ENCODE measurements around the gene ZC3H6.

ZC3H6 gene

GRCh38 chr2:112273349-112273748 is 2.0 kb upstream of the ZC3H6 start:
- Histone ChIP-seq H3K79me2 (ENCODE audit: low read length) (0 out of 2 replicates have a peak, but pooled peaks cover 3% of the 10 kb centered on the region), H3K27me3 (replicated peaks; ENCODE audit: insufficient read depth, low read length) (no peaks in the 10 kb centered on the region), H3K9ac (ENCODE audit: low read length) (no peak overlapping the region), H4K20me1 (ENCODE audit: insufficient read depth, low read length) (no peaks in the 10 kb centered on the region), H2AFZ (ENCODE audit: low read length) (no peak overlapping the region), H3K36me3 (replicated peaks; ENCODE audit: insufficient read depth, low read length) (no peaks in the 10 kb centered on the region), H3K4me2 (ENCODE audit: low read depth, low read length) (no peak overlapping the region), H3K9me3 (replicated peaks; ENCODE audit: insufficient read depth, low read length) (no peaks in the 10 kb centered on the region), H3K4me1 (ENCODE audit: low read length) (no peaks in the 10 kb centered on the region), H3K4me3 (ENCODE audit: low read length) (no peak overlapping the region), H3K27ac (ENCODE audit: low read length) (no peak overlapping the region), H3F3A (ENCODE audit: insufficient read depth, low read length) (no peaks in the 10 kb centered on the region), H3K9me2 (replicated peaks; ENCODE audit: insufficient read depth, low read length) (no peaks in the 10 kb centered on the region)
- DNase-seq, result no peak
- no peak for TF ChIP-seq EZH2 (optimal IDR thresholded peaks at IDR 0.05; ENCODE audit: low read depth, low read length)
- TF ChIP-seq CTCF (IDR thresholded peaks at IDR 0.05; ENCODE audit: low read length), result no peak
- TF ChIP-seq EZH2phosphoT487 (IDR thresholded peaks at IDR 0.05; ENCODE audit: low read length), result no peak

GRCh38 chr2:112275887-112276773 is 733 bp downstream of the ZC3H6 start:
- peak overlapping the region; percentile 99 for H3K4me3 ChIP-seq (ENCODE audit: low read length)
- H3K4me2 ChIP-seq (ENCODE audit: low read depth, low read length), result peak overlapping the region; percentile 69
- H3F3A ChIP-seq (ENCODE audit: insufficient read depth, low read length), result no peaks in the 10 kb centered on the region
- TF ChIP-seq EZH2 (optimal IDR thresholded peaks at IDR 0.05; ENCODE audit: low read depth, low read length) (no peak), CTCF (IDR thresholded peaks at IDR 0.05; ENCODE audit: low read length) (no peak), EZH2phosphoT487 (IDR thresholded peaks at IDR 0.05; ENCODE audit: low read length) (no peak)
- no peaks in the 10 kb centered on the region for H3K9me2 ChIP-seq (replicated peaks; ENCODE audit: insufficient read depth, low read length)
- no peaks in the 10 kb centered on the region for H3K9me3 ChIP-seq (replicated peaks; ENCODE audit: insufficient read depth, low read length)
- H2AFZ ChIP-seq (ENCODE audit: low read length), result peak overlapping the region; percentile 94
- no peaks in the 10 kb centered on the region for H3K4me1 ChIP-seq (ENCODE audit: low read length)
- peak; percentile 83 for DNase-seq
- H3K36me3 ChIP-seq (replicated peaks; ENCODE audit: insufficient read depth, low read length), result no peaks in the 10 kb centered on the region
- H3K27me3 ChIP-seq (replicated peaks; ENCODE audit: insufficient read depth, low read length), result no peaks in the 10 kb centered on the region
- no peaks in the 10 kb centered on the region for H4K20me1 ChIP-seq (ENCODE audit: insufficient read depth, low read length)
- H3K9ac ChIP-seq (ENCODE audit: low read length), result peak overlapping the region; percentile 100
- peak overlapping the region; percentile 98 for H3K27ac ChIP-seq (ENCODE audit: low read length)
- H3K79me2 ChIP-seq (ENCODE audit: low read length), result 0 out of 2 replicates have a peak, but pooled peaks cover 3% of the 10 kb centered on the region

GRCh38 chr2:112276954-112277353 is 1.6 kb downstream of the ZC3H6 start:
- no peaks in the 10 kb centered on the region for H3K36me3 ChIP-seq (replicated peaks; ENCODE audit: insufficient read depth, low read length)
- H3F3A ChIP-seq (ENCODE audit: insufficient read depth, low read length), result no peaks in the 10 kb centered on the region
- no peak overlapping the region for H3K9ac ChIP-seq (ENCODE audit: low read length)
- H3K27me3 ChIP-seq (replicated peaks; ENCODE audit: insufficient read depth, low read length), result no peaks in the 10 kb centered on the region
- no peaks in the 10 kb centered on the region for H3K4me1 ChIP-seq (ENCODE audit: low read length)
- H3K79me2 ChIP-seq (ENCODE audit: low read length), result 0 out of 2 replicates have a peak, but pooled peaks cover 3% of the 10 kb centered on the region
- H4K20me1 ChIP-seq (ENCODE audit: insufficient read depth, low read length), result no peaks in the 10 kb centered on the region
- H3K4me2 ChIP-seq (ENCODE audit: low read depth, low read length), result peak overlapping the region; percentile 69; the same call in 1 of the 2 replicates
- TF ChIP-seq EZH2 (optimal IDR thresholded peaks at IDR 0.05; ENCODE audit: low read depth, low read length), result no peak
- no peak for TF ChIP-seq EZH2phosphoT487 (IDR thresholded peaks at IDR 0.05; ENCODE audit: low read length)
- TF ChIP-seq CTCF (IDR thresholded peaks at IDR 0.05; ENCODE audit: low read length), result no peak
- H3K4me3 ChIP-seq (ENCODE audit: low read length), result peak overlapping the region; percentile 99; the same call in 1 of the 2 replicates
- no peak overlapping the region for H3K27ac ChIP-seq (ENCODE audit: low read length)
- H3K9me3 ChIP-seq (replicated peaks; ENCODE audit: insufficient read depth, low read length), result no peaks in the 10 kb centered on the region
- no peak for DNase-seq
- no peaks in the 10 kb centered on the region for H3K9me2 ChIP-seq (replicated peaks; ENCODE audit: insufficient read depth, low read length)
- H2AFZ ChIP-seq (ENCODE audit: low read length), result no peak overlapping the region
